Fibroblast of lung (primary cell): ENCODE data around the gene PPP2R5C.

Source experiments
- EZH2 ChIP-seq: IDR thresholded peaks from 2 replicates; pipeline ENCODE4 v1.5.1; 2012; ENCODE audit warnings: low read length, control low read depth, mild to moderate bottlenecking; ENCODE audit errors: missing control alignments
- TF ChIP-seq, protein P1 (sequence below), 2 donors: IDR thresholded peaks in 1 of 2; conservative IDR thresholded peaks in 1 of 2; 1 replicate in 1 of 2; 2 replicates in 1 of 2; pipeline ENCODE4 v1.5.1; 2011 to 2012; ENCODE audit warnings: low read length in 2 of 2, control low read depth in 1 of 2, inconsistent platforms in 1 of 2, low read depth in 1 of 2, mild to moderate bottlenecking in 1 of 2

- TF ChIP-seq, protein P1, sequence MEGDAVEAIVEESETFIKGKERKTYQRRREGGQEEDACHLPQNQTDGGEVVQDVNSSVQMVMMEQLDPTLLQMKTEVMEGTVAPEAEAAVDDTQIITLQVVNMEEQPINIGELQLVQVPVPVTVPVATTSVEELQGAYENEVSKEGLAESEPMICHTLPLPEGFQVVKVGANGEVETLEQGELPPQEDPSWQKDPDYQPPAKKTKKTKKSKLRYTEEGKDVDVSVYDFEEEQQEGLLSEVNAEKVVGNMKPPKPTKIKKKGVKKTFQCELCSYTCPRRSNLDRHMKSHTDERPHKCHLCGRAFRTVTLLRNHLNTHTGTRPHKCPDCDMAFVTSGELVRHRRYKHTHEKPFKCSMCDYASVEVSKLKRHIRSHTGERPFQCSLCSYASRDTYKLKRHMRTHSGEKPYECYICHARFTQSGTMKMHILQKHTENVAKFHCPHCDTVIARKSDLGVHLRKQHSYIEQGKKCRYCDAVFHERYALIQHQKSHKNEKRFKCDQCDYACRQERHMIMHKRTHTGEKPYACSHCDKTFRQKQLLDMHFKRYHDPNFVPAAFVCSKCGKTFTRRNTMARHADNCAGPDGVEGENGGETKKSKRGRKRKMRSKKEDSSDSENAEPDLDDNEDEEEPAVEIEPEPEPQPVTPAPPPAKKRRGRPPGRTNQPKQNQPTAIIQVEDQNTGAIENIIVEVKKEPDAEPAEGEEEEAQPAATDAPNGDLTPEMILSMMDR (conservative IDR thresholded peaks at IDR 0.05 in 1 of 2, IDR thresholded peaks at IDR 0.05 in 1 of 2; ENCODE audit: low read depth in 1 of 2, low read length in 2 of 2) = no peak
- TF ChIP-seq EZH2 = no peak
Measured at GRCh38 chr14:101776344-101776743, 14.8 kb downstream of the PPP2R5C start.
